GM12873 (cell line): ENCODE measurements around the gene HELB.

Experiments used
- TF ChIP-seq, protein P1 (sequence below): IDR thresholded peaks from 2 replicates; pipeline ENCODE4 v1.5.1; 2012; ENCODE audit warnings: low read depth, mild to moderate bottlenecking, moderate library complexity, low read length, control low read depth; ENCODE audit not compliant: insufficient read depth; ENCODE audit errors: missing control alignments

Gene HELB

DNA sequence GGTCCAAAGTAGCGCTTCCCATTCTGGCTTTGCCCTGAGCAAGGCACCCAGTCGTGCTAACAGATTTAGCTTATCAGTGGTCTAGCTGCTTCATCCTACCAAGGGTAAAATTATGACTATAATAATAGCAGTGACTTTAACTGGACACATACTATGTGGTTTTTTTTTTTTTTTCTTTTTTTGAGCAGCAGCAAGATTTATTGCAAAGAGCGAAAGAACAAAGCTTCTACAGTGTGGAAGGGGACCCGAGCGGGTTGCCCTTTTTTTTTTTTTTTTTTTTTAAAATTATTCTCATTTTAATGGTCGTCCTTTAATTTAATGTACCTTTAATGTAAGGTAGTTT is 505 bp downstream of the HELB start:
- TF ChIP-seq, protein P1, sequence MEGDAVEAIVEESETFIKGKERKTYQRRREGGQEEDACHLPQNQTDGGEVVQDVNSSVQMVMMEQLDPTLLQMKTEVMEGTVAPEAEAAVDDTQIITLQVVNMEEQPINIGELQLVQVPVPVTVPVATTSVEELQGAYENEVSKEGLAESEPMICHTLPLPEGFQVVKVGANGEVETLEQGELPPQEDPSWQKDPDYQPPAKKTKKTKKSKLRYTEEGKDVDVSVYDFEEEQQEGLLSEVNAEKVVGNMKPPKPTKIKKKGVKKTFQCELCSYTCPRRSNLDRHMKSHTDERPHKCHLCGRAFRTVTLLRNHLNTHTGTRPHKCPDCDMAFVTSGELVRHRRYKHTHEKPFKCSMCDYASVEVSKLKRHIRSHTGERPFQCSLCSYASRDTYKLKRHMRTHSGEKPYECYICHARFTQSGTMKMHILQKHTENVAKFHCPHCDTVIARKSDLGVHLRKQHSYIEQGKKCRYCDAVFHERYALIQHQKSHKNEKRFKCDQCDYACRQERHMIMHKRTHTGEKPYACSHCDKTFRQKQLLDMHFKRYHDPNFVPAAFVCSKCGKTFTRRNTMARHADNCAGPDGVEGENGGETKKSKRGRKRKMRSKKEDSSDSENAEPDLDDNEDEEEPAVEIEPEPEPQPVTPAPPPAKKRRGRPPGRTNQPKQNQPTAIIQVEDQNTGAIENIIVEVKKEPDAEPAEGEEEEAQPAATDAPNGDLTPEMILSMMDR: no peak

DNA sequence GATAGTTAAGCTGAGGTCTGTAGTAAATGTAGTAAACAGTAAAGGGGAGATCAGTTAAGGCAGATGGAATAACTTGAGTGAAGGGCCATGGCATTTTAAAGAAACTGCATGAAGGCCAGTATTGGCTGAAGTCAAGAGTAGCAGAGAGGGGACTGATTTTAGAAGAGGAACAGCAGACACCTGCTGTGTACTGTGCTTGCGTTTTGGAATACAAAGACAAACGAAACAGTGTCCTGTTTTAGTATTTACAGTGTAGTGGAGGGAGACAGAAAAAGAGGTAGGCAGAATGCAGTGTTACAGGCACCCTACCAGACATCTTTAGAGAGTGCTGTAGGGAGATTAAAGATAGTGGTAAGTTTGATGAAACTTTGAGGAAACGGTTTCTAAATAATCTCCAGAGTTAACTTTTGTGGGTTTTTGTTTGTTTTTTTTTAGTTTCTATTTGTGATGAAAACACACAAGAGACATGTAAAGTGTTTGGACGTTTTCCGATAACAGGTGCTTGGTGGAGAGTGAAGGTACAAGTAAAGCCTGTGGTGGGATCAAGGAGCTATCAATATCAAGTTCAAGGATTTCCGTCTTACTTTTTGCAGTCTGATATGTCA is 2.1 kb downstream of the HELB start:
- TF ChIP-seq, protein P1: no peak

DNA sequence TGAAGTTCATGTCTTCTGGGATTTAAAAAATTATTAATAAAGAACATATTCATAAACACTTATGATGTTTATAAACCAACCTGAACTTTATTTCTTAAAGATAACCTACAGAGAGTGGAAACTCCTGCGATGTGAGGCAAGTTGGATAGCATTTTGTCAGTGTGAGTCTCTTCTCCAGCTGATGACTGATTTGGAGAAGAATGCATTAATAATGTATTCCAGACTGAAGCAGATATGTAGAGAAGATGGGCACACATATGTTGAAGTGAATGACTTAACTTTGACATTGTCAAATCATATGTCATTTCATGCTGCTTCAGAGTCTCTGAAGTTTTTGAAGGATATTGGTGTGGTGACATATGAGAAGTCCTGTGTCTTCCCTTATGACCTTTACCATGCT is 7.3 kb downstream of the HELB start:
- TF ChIP-seq, protein P1: no peak

DNA sequence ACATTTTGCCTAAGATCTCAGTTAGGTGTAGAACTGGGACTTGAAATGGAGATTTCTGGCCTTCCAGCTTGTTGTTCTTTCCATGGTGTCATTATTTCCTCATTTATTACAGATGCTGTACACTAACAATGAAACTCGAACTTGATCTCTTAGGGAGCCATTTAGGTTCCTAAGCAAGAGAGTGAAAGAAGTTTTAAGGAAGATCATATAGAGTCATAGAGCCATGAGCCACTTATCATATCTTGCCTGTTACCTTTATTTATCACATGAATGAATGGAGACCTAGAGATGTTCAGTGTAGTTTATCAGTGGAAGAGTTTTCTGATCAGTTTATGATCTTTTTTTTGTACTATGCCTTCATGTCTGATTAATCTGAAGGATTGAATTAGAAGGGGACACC is 9.9 kb downstream of the HELB start:
- TF ChIP-seq, protein P1: no peak

DNA sequence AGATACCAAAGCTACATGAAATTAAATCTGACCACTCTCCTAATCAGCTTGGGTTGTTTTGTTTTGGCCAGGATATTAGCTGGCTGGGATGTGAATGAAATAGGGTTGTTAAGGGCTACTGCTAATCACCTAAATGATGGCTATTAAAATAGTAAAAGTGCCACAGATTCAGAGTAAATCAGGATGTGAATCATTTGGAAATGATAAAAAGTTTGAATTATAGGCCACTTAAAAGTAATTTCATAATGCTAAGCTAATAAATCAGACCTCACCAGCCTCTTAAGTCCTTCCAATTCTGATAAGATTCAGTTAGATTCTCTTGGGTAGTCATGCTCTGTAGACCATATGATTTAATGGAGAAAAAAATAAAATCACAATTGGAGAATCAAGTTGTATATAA is 12.0 kb downstream of the HELB start:
- TF ChIP-seq, protein P1: no peak

DNA sequence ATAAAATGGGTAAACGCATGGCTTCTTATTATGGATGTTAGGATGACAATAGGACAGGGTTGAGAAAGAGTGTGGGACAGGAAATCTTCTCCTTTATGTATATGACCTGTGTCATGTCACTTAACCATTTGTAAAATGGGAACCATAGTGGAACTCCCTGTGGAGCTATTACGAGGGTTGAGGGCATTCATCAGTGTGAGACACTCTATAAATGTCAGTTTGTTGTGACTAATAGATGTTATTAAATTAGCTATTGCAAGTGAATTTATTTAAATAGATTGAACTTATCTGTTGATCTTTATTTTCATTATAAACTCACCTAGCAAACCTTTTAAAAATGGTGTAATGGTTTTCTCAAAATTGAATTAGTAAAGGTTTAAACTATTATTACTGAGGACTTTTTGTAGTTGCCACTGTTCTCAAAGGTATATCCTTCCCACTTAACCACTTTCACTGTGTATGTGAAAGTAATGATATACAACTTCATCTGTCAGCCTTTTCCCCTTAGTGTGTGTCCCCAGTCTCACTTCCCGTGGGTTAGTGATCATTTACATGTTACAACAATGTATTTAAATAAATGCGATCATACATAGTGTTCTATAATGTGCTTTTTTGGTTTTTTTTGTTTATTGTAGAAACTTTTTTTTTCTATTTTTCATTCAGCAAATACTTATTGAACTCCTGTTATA is 17.1 kb downstream of the HELB start:
- TF ChIP-seq, protein P1: no peak

DNA sequence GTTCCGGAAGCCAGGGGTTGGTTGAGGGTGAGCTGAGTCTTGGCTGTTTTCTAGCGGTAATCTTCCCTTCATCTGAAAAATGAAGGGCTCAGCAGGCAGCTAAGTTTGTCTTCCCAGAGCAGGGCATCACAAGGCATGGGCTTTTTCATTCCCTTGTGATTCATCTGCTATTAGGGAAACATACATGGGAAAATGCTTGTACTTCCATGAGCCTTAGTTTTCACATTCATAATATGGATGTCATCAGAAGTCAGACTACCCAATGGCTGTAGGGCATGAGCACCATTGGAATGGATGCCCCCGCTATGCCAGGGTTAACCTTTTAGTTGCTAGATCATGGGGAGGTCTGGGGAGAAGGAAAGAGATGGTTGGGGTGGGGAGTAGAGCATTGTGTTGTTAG is 18.7 kb downstream of the HELB start:
- TF ChIP-seq, protein P1: no peak
